SK-N-MC (cell line): Measurements from ENCODE around the gene B3GALT4.

ENCODE experiments used
- EZH2 ChIP-seq: fragments of 200-600 bp; sonication (generic); IDR thresholded peaks from one replicate; pipeline ENCODE4 v1.6.1; 2017; ENCODE audit warnings: antibody characterized with exemption
- FOXP2 ChIP-seq: optimal IDR thresholded peaks from 2 replicates; pipeline ENCODE3; 2011; ENCODE audit warnings: mild to moderate bottlenecking, moderate library complexity; ENCODE audit not compliant: insufficient read depth; ENCODE audit errors: extremely low read length, control extremely low read depth
- POLR2AphosphoS5 ChIP-seq: IDR thresholded peaks from 2 replicates; pipeline ENCODE4 v1.6.1; 2012; ENCODE audit warnings: mild to moderate bottlenecking, low read depth, low read length, borderline replicate concordance

DNA sequence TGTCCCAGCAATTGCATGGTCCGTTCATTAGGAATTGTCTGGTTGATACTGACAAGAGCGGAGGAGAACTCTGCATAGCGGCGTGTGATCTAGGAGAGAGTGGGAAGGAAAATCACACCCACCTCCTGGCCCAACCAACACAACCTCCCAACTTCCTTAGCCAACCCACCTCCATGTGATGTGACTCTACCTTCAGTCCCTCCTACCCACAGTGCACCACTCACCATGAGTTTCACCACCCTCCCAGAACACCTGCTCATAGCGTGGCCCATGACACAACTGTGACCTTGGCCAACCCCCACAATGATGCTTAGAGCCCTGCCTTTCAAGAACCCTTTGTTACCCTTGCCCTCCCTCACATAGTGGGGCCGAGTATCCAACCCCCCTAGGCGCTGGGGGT lies 12.9 kb upstream of the B3GALT4 start:
- TF ChIP-seq POLR2AphosphoS5 (no peak), EZH2 (no peak), FOXP2 (no peak)
